GM23338 (cell line): ENCODE measurements around the gene SIL1. TPM values are rescaled to one million over a fixed set of nuclear protein-coding genes. Genes with fewer than 3 reads are reported as not detected.

Source experiments
- ATAC-seq: fragments of 200-7000 bp; cut with Tn5 transposase; 3 replicates; pipeline ENCODE4 v1.9.1; 2020
- DNase-seq: peaks from one replicate; pipeline ENCODE4 v3.0.0-alpha.2; 2015; ENCODE audit warnings: low spot score
- H2AFZ ChIP-seq: fragments of 200-600 bp; sonication (generic); 2 replicates; pipeline ENCODE4 v1.8.0; 2016; ENCODE audit warnings: antibody characterized with exemption, mild to moderate bottlenecking, moderate library complexity
- H3F3A ChIP-seq: fragments of 200-600 bp; sonication (generic); replicated peaks from 2 replicates; pipeline ENCODE4 v1.8.0; 2017; ENCODE audit warnings: antibody characterized with exemption, mixed run types, low read depth
- H3K27ac ChIP-seq: fragments of 200-600 bp; sonication (generic); 2 replicates; pipeline ENCODE4 v1.6.1; 2016; ENCODE audit warnings: low read depth
- H3K27me3 ChIP-seq: fragments of 200-600 bp; sonication (generic); 2 replicates; pipeline ENCODE4 v1.8.0; 2016; ENCODE audit warnings: mild to moderate bottlenecking, mixed run types, moderate library complexity; ENCODE audit not compliant: insufficient read depth
- H3K36me3 ChIP-seq: fragments of 200-600 bp; sonication (generic); 2 replicates; pipeline ENCODE4 v1.8.0; 2016; ENCODE audit warnings: mild to moderate bottlenecking; ENCODE audit not compliant: insufficient read depth
- H3K4me1 ChIP-seq: fragments of 200-600 bp; sonication (generic); 2 replicates; pipeline ENCODE4 v1.8.0; 2016; ENCODE audit warnings: mild to moderate bottlenecking, moderate library complexity; ENCODE audit not compliant: insufficient read depth
- H3K4me2 ChIP-seq: fragments of 200-600 bp; sonication (generic); 2 replicates; pipeline ENCODE4 v1.7.1; 2017; ENCODE audit warnings: mixed run types
- H3K4me3 ChIP-seq: fragments of 200-600 bp; sonication (generic); 2 replicates; pipeline ENCODE4 v1.6.1; 2016; ENCODE audit warnings: mixed run types
- H3K79me2 ChIP-seq: fragments of 200-600 bp; sonication (generic); replicated peaks from 2 replicates; pipeline ENCODE4 v1.8.0; 2017; ENCODE audit warnings: mild to moderate bottlenecking; ENCODE audit not compliant: insufficient read depth
- H3K9me2 ChIP-seq: fragments of 200-600 bp; sonication (generic); 2 replicates; pipeline ENCODE4 v1.8.0; 2017; ENCODE audit not compliant: insufficient read depth
- H4K20me1 ChIP-seq: fragments of 200-600 bp; sonication (generic); replicated peaks from 2 replicates; pipeline ENCODE4 v1.8.0; 2017; ENCODE audit warnings: mild to moderate bottlenecking; ENCODE audit not compliant: insufficient read depth
- H3K27ac Mint-ChIP-seq: 2 replicates; pipeline ENCODE4 v1.8.0; 2020; ENCODE audit warnings: inconsistent platforms, mild to moderate bottlenecking, moderate library complexity, mixed read lengths
- H3K27me3 Mint-ChIP-seq: 3 replicates; pipeline ENCODE4 v1.8.0; 2022; ENCODE audit warnings: low read depth, mild to moderate bottlenecking, moderate library complexity, mixed read lengths, inconsistent platforms; ENCODE audit not compliant: insufficient read depth, poor library complexity
- H3K36me3 Mint-ChIP-seq: 3 replicates; pipeline ENCODE4 v1.8.0; 2021; ENCODE audit warnings: low read depth, mild to moderate bottlenecking, inconsistent platforms, moderate library complexity, mixed read lengths
- H3K4me1 Mint-ChIP-seq: 3 replicates; pipeline ENCODE4 v1.8.0; 2020; ENCODE audit warnings: mild to moderate bottlenecking, inconsistent platforms, mixed read lengths
- H3K4me3 Mint-ChIP-seq: 3 replicates; pipeline ENCODE4 v1.8.0; 2021; ENCODE audit warnings: moderate library complexity, mild to moderate bottlenecking, inconsistent platforms, mixed read lengths
- H3K9me3 Mint-ChIP-seq: 3 replicates; pipeline ENCODE4 v1.8.0; 2020; ENCODE audit warnings: moderate library complexity, mild to moderate bottlenecking, inconsistent platforms, mixed read lengths
- CREB1 ChIP-seq: fragments of 250-450 bp; sonication (Bioruptor Pico); IDR thresholded peaks from 2 replicates; pipeline ENCODE4 v1.5.0; 2020; ENCODE audit warnings: low read depth, mild to moderate bottlenecking, moderate library complexity
- CTCF ChIP-seq, 2 experiments: fragments of 200-600 bp in 1 of 2; sonication (generic) in 1 of 2; conservative IDR thresholded peaks; 2 replicates each; pipeline versions ENCODE4 v1.5.1 to v1.6.1; 2016 to 2017; ENCODE audit warnings: antibody characterized with exemption in 2 of 2, low read depth in 2 of 2, mild to moderate bottlenecking in 2 of 2, moderate library complexity in 1 of 2
- ETS1 ChIP-seq: IDR thresholded peaks from 2 replicates; pipeline ENCODE4 v1.6.1; 2016; ENCODE audit warnings: antibody characterized with exemption
- EZH2 ChIP-seq: fragments of 200-600 bp; sonication (generic); IDR thresholded peaks from one replicate; pipeline ENCODE4 v1.8.0; 2017; ENCODE audit warnings: antibody characterized with exemption, mild to moderate bottlenecking, low read depth; ENCODE audit not compliant: unreplicated experiment
- EZH2phosphoT487 ChIP-seq: fragments of 200-600 bp; sonication (generic); IDR thresholded peaks from one replicate; pipeline ENCODE4 v1.8.1; 2018; ENCODE audit warnings: antibody characterized with exemption; ENCODE audit not compliant: unreplicated experiment
- JUNB ChIP-seq: IDR thresholded peaks from one replicate; pipeline ENCODE4 v1.6.1; 2016; ENCODE audit warnings: antibody characterized with exemption; ENCODE audit not compliant: unreplicated experiment
- NANOG ChIP-seq: IDR thresholded peaks from 2 replicates; pipeline ENCODE4 v1.6.1; 2016; ENCODE audit warnings: antibody characterized with exemption, borderline replicate concordance
- POLR2AphosphoS5 ChIP-seq: IDR thresholded peaks from 2 replicates; pipeline ENCODE4 v1.6.1; 2016; ENCODE audit warnings: antibody characterized with exemption, low read depth
- REST ChIP-seq: IDR thresholded peaks from one replicate; pipeline ENCODE4 v1.6.1; 2018; ENCODE audit warnings: antibody characterized with exemption; ENCODE audit not compliant: unreplicated experiment
- STAT1 ChIP-seq: IDR thresholded peaks from one replicate; pipeline ENCODE4 v1.6.1; 2016; ENCODE audit warnings: antibody characterized with exemption; ENCODE audit not compliant: unreplicated experiment
- ZNF114 ChIP-seq: fragments of 250-450 bp; sonication (Bioruptor Pico); IDR thresholded peaks from 2 replicates; pipeline ENCODE4 v1.5.0; 2020; ENCODE audit warnings: mild to moderate bottlenecking, moderate library complexity
- ZNF331 ChIP-seq: fragments of 250-450 bp; sonication (Bioruptor Pico); IDR thresholded peaks from 2 replicates; pipeline ENCODE4 v1.5.0; 2020; ENCODE audit warnings: low read depth, mild to moderate bottlenecking, moderate library complexity
- ZNF462 ChIP-seq: fragments of 250-450 bp; sonication (Bioruptor Pico); IDR thresholded peaks from 2 replicates; pipeline ENCODE4 v1.5.0; 2020; ENCODE audit warnings: mild to moderate bottlenecking, moderate library complexity
- polyA plus RNA-seq: library from polyadenylated mRNA; unstranded; fragments of >200 nt; fragmentation: Nextera tagmentation; extraction: Ambion mirVana; gene quantifications from 2 replicates; pipeline ENCODE4 v1.2.1, GENCODE V29; 2016
- total RNA-seq: library from RNA; depleted of rRNA; stranded (reverse); fragments of >200 nt; shearing (Covaris generic); gene quantifications from 2 replicates; pipeline ENCODE4 v1.2.3, GENCODE V29; 2014

The SIL1 gene
- total and polyA plus RNA-seq, 2 experiments from 2014 or later = 5.5 to 5.9 TPM

- Mint-ChIP-seq H3K27me3 (peaks cover 4% of the 10 kb centered on the region), H3K36me3 (no peaks in the 10 kb centered on the region; the same call in 2 of the 3 replicates), H3K9me3 (no peaks in the 10 kb centered on the region), H3K4me3 (no peak overlapping the region), H3K27ac (no peak overlapping the region), H3K4me1 (peaks cover 26% of the 10 kb centered on the region)
- H3K4me1 ChIP-seq = peaks cover 13% of the 10 kb centered on the region
- no peaks in the 10 kb centered on the region for H3K36me3 ChIP-seq
- DNase-seq (no peak), ATAC-seq (no peak)
- no peaks in the 10 kb centered on the region for H3F3A ChIP-seq
- no peak overlapping the region for H3K4me2 ChIP-seq
- no peaks in the 10 kb centered on the region for H3K79me2 ChIP-seq
- no peak overlapping the region for H3K27ac ChIP-seq
- no peak overlapping the region for H2AFZ ChIP-seq
- no peaks in the 10 kb centered on the region for H4K20me1 ChIP-seq
- no peak overlapping the region for H3K4me3 ChIP-seq
- no peaks in the 10 kb centered on the region for H3K27me3 ChIP-seq
- TF ChIP-seq POLR2AphosphoS5 (no peak), NANOG (no peak), EZH2phosphoT487 (no peak), ZNF114 (no peak), JUNB (no peak), ZNF462 (CRISPR knock-in tag) (no peak), STAT1 (no peak), ETS1 (no peak), ZNF331 (CRISPR knock-in tag) (no peak), REST (no peak), CREB1 (CRISPR knock-in tag) (no peak), CTCF (conservative IDR thresholded peaks at IDR 0.05; ENCODE audit: low read depth in 2 of 2) (no peak), EZH2 (no peak)
- H3K9me2 ChIP-seq = 0 out of 2 replicates have a peak, but pooled peaks cover 3% of the 10 kb centered on the region
Observed at GRCh38 chr5:138974227-138975063, 223.7 kb downstream of the SIL1 start.
